ENCODE data around the gene FAM216A.
A peak's percentile ranks its signal among the peaks of the same experiment; 100 is the strongest.
"Not testable (repeated sequence)": the region's sequence is repeated elsewhere in the genome, so short reads cannot be mapped to it uniquely, and the experiment has no call there.

FAM216A gene

GRCh38 chr12:110436231-110436630 lies 32.4 kb upstream of the FAM216A start:
- TF ChIP-seq CTCF (IDR thresholded peaks at IDR 0.05) (no peak), ZFX (IDR thresholded peaks at IDR 0.05; ENCODE audit: borderline replicate concordance) (no peak)
- H3K27ac ChIP-seq, result no peak overlapping the region

GRCh38 chr12:110444455-110444854 lies 24.2 kb upstream of the FAM216A start:
- no peak overlapping the region for H3K27ac ChIP-seq
- no peak for TF ChIP-seq CTCF (IDR thresholded peaks at IDR 0.05)
- TF ChIP-seq ZFX (IDR thresholded peaks at IDR 0.05; ENCODE audit: borderline replicate concordance), result no peak

- H3K27ac ChIP-seq, result peak within 1 kb of the TSS; percentile 86
- no peak for TF ChIP-seq ZFX (IDR thresholded peaks at IDR 0.05; ENCODE audit: borderline replicate concordance)
- peak; percentile 97 for TF ChIP-seq CTCF (IDR thresholded peaks at IDR 0.05)
Measured at GRCh38 chr12:110449799-110450497, 18.7 kb upstream of the FAM216A start, which contains the start of gene ARPC3. TSS of gene ARPC3 (minus strand) at chr12:110450337. CDS start at chr12:110450260, 77 bp downstream.

- no peak for TF ChIP-seq ZFX (IDR thresholded peaks at IDR 0.05; ENCODE audit: borderline replicate concordance)
- no peak for TF ChIP-seq CTCF (IDR thresholded peaks at IDR 0.05)
- peak overlapping the region; percentile 86 for H3K27ac ChIP-seq
Measured at GRCh38 chr12:110451263-110451662, 17.4 kb upstream of the FAM216A start.

- no peak overlapping the region for H3K27ac ChIP-seq
- no peak for TF ChIP-seq CTCF (IDR thresholded peaks at IDR 0.05)
- no peak for TF ChIP-seq ZFX (IDR thresholded peaks at IDR 0.05; ENCODE audit: borderline replicate concordance)
Measured at GRCh38 chr12:110453569-110454296, 14.9 kb upstream of the FAM216A start.

GRCh38 chr12:110458756-110459155 lies 9.9 kb upstream of the FAM216A start:
- TF ChIP-seq ZFX (IDR thresholded peaks at IDR 0.05; ENCODE audit: borderline replicate concordance), result no peak
- no peak for TF ChIP-seq CTCF (IDR thresholded peaks at IDR 0.05)

GRCh38 chr12:110461189-110461588 lies 7.5 kb upstream of the FAM216A start:
- H3K27ac ChIP-seq, result not testable (repeated sequence)

More at GRCh38 chr12:110458756-110459155, 9.9 kb upstream of the FAM216A start:
- no peak overlapping the region for H3K27ac ChIP-seq

Data from 22Rv1 (cell line).